NOMO-1 treated with dmso at 0.1 percent for 144 hours (cell line): ENCODE data around the gene POLDIP3.
"Not testable (repeated sequence)": the region's sequence is repeated elsewhere in the genome, so short reads cannot be mapped to it uniquely, and the experiment has no call there.

ENCODE experiments used
- DNase-seq: peaks from one replicate; lab custom pipeline; 2025; ENCODE audit not compliant: unreplicated experiment; lab: John Stamatoyannopoulos, UW

Gene POLDIP3

DNA sequence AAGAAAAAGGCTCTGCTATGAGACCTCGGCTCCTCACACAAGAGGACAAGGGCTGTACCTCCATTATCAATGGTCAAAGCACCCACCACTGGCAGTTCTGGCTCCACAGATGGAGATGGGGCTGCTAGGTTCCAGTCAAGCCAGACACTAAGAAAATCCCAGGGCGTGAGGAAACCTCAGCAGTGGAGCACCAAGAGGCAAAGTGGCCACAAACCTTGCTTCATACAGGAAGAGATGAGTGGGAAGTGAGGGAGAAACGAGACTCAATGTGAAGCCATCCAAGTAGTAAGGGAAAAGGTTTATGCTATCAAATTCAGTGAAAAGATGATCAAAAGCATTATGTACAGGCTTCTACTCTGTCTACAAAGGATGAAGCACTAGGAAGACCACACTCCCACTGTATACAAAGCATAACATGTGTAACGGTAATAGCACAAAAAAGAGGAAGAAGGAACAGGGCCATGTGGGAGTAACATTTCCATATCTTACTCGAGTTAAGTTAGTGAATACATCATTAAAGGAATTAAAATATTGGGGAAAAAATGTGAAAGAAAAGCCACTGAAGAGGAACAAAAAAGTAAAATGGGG is 27.0 kb downstream of the POLDIP3 start:
- DNase-seq = no peak

DNA sequence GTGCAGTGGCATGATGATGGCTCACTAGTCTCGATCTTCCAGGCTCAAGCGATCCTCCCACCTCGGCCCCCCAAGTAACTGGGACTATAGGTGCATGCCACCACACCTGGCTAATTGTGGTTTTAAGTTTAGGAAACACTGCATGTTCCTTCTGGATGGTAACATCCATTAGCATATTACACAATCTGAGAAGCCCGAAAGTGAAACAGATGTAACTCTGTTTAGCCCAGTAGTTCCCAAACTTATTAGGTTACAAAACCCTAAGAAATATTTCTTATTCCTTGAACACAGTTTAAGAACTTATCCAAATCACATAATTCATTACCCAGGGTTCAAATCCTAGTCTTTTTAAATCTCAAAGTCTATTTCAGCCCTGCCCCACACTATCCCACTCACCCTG is 28.3 kb downstream of the POLDIP3 start:
- DNase-seq = no peak

DNA sequence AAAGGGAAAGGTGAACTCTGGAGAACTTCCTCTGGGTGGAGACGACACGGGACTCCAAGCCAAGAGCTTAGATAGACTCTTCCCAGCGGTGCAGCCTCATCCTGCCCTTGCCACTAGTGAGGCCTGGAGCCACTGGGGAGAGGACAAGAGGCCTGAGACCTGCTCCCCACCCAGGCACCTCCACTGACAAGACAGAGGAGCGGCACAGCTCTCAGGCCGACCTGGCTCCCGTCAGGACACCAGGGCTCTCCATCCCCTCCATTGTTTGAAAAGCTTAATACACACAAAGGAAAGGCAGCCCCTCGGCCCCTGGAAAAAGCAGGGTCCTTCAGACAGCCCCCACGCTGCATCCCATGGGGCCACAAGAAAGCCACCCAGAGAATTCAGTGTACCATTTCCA is 29.6 kb downstream of the POLDIP3 start:
- DNase-seq = no peak

DNA sequence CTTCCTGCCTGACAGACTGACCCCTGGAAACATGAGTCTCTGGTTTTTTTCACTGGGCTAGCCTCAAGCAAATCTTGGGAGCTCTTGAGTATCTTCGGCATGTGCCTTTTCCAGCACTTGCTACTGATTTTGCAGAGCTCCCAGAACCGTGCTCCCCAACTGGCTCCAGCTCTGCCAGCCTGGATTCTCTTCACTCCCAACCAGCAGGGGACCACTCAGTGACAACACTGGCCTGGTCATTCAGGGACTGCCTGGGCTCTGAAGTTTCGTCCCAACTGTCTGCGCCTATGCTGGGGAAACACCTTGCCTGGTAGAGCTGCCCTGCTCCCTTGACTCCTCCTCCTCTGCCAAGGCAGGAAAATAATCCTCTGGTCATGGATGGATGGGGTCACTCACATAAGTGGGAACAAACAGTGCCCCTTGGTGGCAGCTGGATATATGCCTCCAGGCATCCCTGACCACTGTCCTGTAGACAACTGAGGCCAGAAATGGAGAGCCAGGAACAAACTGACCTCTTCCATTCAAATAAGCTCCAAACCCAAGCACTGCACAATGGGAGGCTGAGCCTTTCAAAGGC is 30.2 kb downstream of the POLDIP3 start:
- DNase-seq = no peak

DNA sequence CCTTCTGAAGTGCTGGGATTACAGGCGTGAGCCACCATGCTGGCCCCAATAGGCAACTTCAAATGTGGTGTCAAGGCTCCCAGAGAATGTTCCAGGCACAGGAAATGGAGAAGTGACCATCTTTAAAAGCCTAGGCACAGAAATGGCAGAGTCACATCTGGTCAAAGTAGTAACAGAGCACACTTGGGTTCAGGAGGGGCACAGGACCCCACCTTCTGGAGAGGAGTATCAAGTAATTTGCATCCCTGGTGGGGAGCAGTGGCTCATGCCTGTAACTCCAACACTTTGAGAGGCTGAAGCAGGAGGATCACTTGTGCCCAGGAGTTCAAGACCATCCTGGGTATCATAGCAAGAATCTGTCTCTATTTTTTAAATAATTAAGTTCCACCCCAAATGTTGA is 31.7 kb downstream of the POLDIP3 start:
- no peak for DNase-seq

DNA sequence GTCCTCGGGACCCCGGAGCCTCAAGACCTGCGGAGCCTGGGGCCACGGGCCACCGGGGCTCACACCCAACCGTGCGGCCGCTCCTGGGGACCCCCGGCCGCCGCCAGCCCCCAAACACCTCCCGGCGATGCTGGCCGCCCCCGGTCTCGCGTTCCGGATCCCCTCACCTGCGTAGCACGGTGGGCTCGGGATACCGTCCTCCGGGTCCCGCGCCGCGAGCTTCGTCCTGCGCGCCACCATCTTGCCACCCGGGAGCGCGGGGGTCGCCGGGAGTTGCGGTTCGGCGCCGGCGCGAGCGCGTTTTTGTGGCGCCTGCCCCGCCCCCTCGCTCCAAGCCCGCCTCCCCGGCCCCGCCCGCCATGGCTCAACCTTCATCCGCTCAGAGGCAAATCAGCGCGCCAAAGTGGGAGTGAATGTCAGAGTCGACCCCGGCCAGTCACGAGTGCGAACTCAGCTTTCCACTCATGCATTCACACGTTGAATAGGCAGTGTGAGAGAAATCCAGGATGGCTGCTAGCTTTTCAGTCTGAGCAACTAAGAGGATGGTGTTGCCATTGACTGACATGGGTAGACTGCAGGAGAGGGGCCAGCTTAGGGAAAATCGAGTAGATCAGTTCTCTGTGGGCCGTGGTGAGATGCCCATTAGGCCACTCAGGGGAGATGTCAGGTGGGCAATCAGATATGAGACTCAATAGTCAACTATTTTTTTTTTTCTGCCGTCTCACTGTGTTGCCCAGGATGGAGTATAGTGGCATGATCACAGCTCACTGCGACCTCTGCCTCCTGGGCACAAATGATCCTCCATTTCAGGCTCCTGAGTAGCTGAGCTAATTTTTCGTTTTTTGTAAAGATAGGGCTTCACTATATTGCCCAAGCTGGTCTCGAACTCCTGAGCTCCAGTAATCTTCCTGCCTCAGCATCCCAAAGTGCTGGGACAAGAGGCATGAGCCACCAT is 32.6 kb downstream of the POLDIP3 start:
- peak; percentile 46 for DNase-seq

DNA sequence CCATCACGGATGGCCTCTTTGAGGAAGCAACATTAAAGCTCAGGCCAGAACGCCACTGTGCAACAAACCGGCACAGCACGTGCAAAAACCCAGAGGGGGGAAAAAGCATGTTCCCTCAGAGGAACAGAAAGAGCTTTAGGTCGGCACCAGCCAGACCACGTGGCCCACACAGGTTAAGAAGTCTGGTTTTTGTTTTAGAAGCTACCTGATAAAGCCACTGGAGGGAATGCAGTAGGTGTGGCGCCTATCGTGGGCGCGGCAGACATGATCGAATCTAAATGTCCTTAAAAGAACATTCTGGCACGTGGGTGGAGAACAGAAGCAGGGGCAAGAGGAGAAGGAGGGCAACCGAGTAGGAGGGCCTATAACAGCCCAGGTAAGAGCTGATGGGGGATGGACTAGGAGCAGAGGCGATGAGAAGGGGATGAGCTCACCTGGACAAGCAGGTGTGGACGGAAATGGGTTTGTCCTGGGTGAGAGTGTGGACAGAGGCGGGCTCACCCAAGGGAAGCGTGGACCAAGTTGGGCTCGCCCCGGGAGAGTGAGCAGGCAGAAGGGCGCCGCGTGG is 33.4 kb downstream of the POLDIP3 start:
- DNase-seq = not testable (repeated sequence)

DNA sequence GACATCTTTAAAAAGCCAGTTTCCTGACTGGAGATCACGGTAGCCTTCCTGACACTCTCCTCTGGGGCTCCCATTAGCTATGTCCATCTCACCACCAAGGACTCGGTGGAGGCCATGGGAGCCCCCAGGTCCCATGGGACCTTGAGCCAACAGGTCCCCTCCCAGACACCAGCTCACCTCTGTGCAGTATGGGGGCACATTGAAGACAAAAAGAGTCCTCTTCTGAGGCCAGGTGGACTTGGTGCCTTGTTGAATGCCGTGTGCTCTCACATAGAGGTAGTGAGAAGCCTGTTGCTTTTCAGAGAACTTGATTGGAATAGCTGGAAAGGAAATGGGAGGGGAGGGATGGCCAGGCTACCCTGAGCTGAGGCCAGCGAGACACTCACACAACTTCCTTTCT is 34.6 kb downstream of the POLDIP3 start:
- not testable (repeated sequence) for DNase-seq

DNA sequence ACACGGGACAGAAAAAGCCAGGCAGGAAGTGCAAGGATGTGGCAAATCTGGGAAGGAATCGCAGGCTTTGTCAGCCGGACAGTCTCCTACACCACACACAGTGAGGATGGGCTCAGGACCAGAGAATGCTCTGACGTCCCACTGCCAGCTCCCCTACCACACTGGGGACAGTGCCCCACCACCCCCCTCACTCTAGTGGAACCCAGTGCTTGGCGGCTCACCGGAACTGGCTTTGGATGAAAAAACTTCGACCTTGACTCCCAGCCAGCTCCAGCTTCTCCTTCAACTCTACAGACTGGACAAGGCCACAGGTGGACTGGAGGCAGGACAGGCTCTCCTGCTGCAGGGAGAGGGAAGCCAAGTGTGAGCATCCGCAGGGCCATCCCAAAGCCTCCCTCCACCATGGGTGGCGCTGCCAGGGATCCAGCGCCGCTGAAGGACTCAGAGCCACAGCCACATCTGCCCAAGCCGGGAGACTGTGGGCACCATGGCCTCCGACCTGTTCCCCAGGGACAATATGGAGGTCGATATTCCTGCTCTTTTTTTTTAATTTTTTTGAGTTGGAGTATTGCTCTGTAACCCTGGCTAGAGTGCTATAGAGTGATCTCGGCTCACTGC is 37.0 kb downstream of the POLDIP3 start:
- DNase-seq = no peak

DNA sequence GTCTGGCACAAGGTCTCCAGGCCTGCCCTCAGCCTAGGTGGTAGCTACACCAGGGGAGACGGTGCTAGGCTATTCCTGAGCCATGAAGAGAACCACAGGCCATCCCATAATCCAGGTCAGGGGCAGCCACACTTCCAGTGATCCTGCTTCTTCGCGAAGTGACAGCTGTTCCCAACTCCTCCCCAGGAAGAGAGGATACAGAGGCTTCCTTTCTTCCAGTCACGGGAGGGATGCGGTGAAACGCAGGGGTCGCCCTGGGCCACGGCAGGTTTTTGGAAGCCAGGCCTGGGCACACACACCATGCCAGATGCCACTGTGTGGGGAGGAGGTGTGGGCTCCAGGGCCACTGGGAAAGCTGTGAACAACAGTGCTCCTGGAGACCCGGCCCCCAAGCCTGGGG is 37.5 kb downstream of the POLDIP3 start:
- DNase-seq = not testable (repeated sequence)

DNA sequence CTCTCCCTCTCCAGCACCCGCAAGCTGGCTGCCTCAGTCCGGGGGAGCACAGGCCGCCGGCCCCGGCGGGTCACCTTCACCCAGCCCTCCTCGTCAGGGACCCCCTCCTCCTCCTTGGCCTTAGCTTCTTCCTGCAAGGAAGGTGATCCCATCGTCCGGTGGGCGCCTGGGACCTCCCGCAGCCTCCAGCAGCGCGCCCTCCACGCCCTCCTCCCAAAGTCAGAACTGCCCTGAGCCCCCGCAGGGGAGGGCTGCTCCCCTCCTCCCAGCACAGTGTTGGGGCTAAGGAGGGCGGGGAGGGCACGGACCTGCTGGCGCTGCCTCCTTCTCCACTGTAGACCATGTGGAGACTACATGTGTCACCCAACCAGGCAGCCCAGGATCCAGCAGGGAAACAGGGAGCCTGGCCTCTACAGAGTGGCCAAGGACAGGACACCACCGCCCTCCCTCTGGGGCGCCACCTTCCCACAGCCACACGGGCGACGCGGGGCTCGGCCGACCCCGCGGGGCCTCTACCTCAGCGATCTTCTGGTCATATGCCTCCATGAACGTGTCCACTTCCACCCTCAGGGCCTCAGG is 38.6 kb downstream of the POLDIP3 start:
- DNase-seq = not testable (repeated sequence)

DNA sequence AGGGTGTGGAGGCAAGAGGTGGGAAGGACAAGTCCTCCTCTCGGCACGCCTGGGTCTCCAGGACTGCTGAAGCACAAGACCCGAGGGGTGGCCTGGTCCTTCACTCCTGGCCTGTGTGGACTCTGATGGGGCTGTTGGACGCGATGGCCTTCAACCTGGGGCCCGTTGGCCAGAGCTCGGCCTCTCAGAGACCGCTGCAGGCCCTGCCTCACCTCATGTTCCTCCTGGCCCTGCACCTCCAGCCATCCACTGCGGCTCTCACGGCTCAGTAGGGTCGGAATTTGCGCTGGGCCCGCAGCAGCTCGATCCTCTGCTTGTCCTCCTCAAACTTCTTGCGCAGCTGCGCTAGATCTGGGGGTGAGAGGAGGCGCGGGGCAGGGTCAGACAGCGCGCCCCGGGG is 40.2 kb downstream of the POLDIP3 start:
- DNase-seq = not testable (repeated sequence)

DNA sequence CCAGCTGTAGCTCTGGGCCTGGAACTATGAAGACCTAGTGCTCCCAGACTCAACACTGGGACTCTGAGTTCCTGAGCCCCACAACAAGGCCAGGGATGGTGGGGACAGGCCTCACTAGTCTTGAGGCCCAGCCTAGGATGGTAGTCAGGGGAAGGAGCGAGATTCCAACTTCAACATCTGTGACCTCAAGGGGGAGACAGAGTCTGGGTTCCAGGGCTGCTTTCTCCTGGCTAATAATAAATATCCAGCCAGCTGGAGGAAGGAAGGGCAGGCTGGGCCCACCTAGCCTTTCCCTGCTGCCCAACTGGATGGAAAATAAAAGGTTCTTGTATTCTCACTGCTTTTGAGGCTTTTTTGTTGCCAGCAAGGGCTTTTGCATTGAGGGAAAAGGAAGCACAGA is 40.6 kb downstream of the POLDIP3 start:
- DNase-seq = not testable (repeated sequence)

DNA sequence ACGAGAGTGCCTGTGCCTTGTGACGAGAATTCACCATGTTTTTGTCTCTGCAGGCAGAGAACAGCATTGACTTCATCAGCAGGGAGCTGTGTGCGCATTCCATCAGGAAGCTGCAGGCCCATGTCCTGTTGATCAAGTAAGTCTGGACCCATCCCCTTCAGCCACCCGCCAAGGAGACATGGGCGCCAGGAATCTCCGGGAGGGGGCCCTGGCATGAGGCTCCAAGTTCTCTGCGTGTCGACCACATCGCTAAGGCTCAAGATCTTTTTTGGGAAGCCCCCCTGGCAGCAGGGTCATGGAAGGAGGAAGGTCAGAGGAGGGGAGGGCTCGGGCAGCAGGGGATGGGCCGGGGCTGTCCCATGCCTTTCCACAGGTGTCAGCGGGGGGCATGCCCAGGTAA is 43.6 kb downstream of the POLDIP3 start:
- not testable (repeated sequence) for DNase-seq

DNA sequence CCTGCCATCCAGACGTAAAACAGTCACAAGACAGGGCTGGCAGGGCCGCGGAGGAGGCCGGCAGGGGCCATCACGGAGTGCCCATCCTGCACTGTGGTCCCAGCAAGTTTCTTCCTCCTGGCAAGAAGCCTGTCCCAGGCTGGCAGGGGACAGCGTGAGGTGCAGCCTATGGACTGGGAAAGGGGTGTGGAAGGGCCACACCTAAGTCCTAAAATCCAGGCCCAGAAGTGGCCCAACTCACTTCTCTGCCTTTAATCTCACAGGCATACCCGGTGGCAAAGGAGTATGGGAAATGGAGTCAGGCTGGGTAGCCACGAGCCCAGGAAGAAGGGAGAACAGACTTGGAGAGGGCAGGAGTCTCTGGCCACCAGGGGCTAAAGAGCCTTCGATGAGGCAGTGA is 44.1 kb downstream of the POLDIP3 start:
- DNase-seq = not testable (repeated sequence)

DNA sequence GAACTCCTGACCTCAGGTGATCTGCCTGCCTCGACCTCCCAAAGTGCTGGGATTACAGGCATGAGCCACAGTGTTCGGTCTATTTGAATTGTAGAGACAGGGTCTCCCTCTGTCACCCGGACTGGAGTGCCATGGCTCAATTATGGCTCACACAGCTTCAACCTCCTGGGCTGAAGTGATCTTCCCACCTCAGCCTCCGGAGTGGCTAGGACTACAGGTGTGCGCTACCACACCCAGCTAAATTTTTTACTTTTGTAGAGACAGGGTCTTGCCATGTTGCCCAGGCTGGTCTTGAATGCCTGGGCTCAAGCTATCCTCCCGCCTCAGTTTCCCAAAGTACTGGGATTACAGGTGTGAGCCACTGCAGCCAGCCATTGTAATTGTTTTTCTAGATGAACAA is 46.7 kb downstream of the POLDIP3 start:
- DNase-seq = not testable (repeated sequence)

DNA sequence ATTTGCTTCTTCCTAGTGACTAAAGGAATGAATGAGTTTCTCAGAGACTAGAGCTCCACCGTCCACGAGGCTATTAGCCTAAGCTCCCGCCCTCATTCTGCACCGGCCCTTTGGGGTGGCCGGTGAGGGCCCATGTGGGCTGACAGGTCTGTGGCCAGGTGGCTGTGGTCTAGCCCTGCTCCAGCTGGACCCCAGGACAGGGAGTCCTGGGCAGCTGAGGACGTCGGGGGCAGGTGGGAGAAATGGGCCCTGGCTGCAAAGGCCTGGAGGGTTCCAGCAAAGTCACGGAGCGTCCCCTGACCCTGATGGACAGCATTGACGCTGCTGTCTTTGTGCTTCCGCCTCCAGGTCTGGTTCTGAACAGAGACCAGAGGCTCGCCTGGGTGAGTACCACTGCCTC is 48.7 kb downstream of the POLDIP3 start:
- no peak for DNase-seq

DNA sequence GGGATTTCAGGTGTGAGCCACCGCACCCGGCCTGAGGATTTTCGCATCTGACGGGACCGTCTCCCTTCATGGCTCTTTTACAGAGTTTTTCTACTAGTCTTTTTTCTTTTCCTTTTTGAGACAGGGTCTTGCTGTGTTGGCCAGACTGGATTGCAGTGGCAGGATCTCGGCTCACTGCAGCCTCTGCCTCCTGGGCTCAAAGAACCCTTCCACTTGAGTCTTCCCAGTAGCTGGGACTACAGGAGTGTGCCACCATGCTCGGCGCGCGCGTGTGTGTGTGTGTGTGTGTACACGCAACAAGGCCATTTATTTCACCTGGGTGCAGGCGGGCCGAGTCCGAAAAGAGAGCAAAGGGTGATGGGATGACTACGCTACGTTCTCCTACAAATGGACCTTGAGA is 50.0 kb downstream of the POLDIP3 start:
- DNase-seq = no peak

DNA sequence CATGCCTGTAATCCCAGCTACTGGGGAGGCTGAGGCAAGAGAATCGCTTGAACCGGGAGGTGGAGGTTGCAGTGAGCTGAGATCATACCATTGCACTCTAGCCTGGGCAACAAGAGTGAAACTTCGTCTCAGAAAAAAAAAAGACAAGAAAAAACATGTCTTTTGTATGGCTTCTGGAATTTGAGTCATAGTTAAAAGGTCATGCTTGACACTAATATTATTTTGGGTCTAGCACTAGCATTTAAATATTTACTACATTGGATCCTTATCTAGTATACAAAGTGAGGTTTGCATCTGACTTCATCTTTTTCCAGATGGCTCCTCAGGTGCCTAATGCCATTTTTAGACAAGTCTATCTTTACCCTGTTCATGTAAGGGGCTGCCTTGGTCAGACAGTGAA is 50.7 kb downstream of the POLDIP3 start:
- DNase-seq = not testable (repeated sequence)

DNA sequence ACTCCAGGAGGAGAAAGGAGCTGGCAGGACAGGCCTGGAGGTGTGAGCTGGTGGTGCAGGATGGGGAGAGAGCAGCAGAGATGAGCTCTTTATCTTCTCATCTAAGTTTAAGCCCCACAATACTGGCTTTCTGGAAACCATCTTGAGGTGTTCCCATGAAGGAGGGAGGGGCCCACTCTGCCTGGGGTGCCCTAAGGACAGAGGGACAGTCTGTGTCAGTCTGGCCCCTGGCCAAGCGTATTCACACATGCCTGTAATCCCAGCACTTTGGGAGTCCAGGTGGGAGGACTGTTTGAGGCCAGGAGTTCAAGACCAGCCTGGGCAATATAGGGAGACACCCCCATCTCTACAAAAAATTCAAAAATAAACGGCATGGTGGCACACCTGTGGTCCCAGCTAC is 52.0 kb downstream of the POLDIP3 start:
- DNase-seq = no peak

DNA sequence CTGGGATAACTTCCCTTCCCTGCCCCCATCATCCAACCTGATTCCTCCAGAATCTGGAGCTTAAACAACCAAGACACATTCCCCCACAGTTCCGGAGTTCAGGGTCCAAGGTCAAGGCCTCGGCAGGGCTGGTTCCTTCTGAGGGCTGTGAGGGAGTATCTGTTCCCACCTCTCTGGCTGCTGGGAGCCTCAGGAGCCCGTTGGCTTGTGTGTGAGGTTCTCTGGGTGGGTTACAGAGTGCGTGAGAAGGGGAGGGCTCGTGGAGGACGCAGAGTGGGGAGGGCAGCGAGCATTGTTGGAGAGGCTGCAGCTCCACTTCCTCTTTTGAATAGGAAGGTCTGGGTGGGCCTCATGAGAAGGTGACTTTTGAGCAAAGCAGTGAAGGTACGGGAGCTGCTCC is 52.4 kb downstream of the POLDIP3 start:
- DNase-seq = peak; percentile 73
